Keratinocyte (primary cell): Measurements from ENCODE around the gene RPGRIP1.

ENCODE experiments used
- CTCF ChIP-seq, 3 experiments: IDR thresholded peaks in 1 of 3; conservative IDR thresholded peaks in 1 of 3; optimal IDR thresholded peaks in 1 of 3; 2 replicates in 2 of 3; 3 replicates in 1 of 3; pipeline versions ENCODE3 to v1.5.1; 2011; ENCODE audit warnings: low read length in 3 of 3, mild to moderate bottlenecking in 3 of 3, moderate library complexity in 2 of 3, control low read depth in 1 of 3, inconsistent platforms in 1 of 3; ENCODE audit not compliant: insufficient read depth in 2 of 3; ENCODE audit errors: extremely low read depth in 1 of 3
- EZH2 ChIP-seq: IDR thresholded peaks from one replicate; pipeline ENCODE4 v1.6.1; 2012; ENCODE audit warnings: inconsistent platforms, mild to moderate bottlenecking, low read length, moderate library complexity

GRCh38 chr14:21238823-21239518, 40.9 kb upstream of the RPGRIP1 start:
- TF ChIP-seq CTCF (optimal IDR thresholded peaks at IDR 0.05 in 1 of 3, IDR thresholded peaks at IDR 0.05 in 1 of 3, conservative IDR thresholded peaks at IDR 0.05 in 1 of 3; ENCODE audit: extremely low read depth in 1 of 3, insufficient read depth in 2 of 3, low read length in 3 of 3) (no peak), EZH2 (no peak)
